DND-41 (cell line): ENCODE results near the gene DEFB124.

Experiments used
- CTCF ChIP-seq: IDR thresholded peaks from 2 replicates; pipeline ENCODE4 v1.5.1; 2012; ENCODE audit warnings: borderline replicate concordance, low read length, moderate library complexity, mild to moderate bottlenecking; ENCODE audit not compliant: poor library complexity, severe bottlenecking; ENCODE audit errors: extremely low read depth
- EZH2 ChIP-seq: IDR thresholded peaks from 3 replicates; pipeline ENCODE4 v1.6.1; 2012; ENCODE audit warnings: borderline replicate concordance, low read depth, mild to moderate bottlenecking, moderate library complexity, low read length, inconsistent platforms; ENCODE audit not compliant: severe bottlenecking

DNA sequence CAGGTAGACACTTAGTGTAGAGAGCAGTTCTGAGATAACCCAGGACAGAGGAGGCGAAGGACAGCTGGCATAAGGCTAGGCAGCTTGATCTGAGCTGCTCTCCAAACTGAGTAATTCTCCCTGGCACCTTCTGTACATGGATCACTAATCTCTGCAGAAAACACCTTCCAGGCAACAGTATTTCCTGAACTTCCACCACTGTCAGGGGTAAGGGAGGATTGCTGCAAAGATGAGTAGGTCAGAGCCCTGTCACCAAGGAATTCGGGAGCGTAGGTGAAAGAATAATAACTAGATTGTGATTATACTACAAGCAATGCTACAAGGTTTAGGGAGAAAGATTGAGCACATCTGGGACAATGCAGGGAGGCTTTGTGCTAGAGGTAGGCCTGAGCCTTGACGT lies 41.2 kb upstream of the DEFB124 start:
- TF ChIP-seq CTCF: no peak
- no peak for TF ChIP-seq EZH2
